Neuronal stem cell (in vitro differentiated cells): Measurements from ENCODE around the gene SLC2A2.
A peak's percentile ranks its signal among the peaks of the same experiment; 100 is the strongest.

Source experiments
- DNase-seq: peaks from one replicate; pipeline ENCODE4 v3.0.0-alpha.2; 2013; ENCODE audit warnings: low spot score
- H2AFZ ChIP-seq: one replicate; pipeline ENCODE4 v1.6.1; 2013; ENCODE audit warnings: mild to moderate bottlenecking, low read length, inconsistent platforms
- H2AK5ac ChIP-seq: 2 replicates; pipeline ENCODE4 v1.6.1; 2013; ENCODE audit warnings: low read depth, mild to moderate bottlenecking, inconsistent platforms, low read length, moderate library complexity, mixed read lengths
- H2BK120ac ChIP-seq: 2 replicates; pipeline ENCODE4 v1.6.1; 2013; ENCODE audit warnings: low read depth, mild to moderate bottlenecking, inconsistent platforms, low read length, moderate library complexity, mixed read lengths
- H2BK12ac ChIP-seq: one replicate; pipeline ENCODE4 v1.6.1; 2013; ENCODE audit warnings: low read length, inconsistent platforms
- H2BK15ac ChIP-seq: 2 replicates; pipeline ENCODE4 v1.6.1; 2013; ENCODE audit warnings: mild to moderate bottlenecking, low read length, inconsistent platforms, mixed read lengths
- H2BK5ac ChIP-seq: one replicate; pipeline ENCODE4 v1.6.1; 2013; ENCODE audit warnings: inconsistent platforms, mild to moderate bottlenecking, low read length, moderate library complexity
- H3K14ac ChIP-seq: one replicate; pipeline ENCODE4 v1.6.1; 2013; ENCODE audit warnings: low read length, inconsistent platforms
- H3K18ac ChIP-seq: 2 replicates; pipeline ENCODE4 v1.6.1; 2013; ENCODE audit warnings: low read length, inconsistent platforms
- H3K23ac ChIP-seq: 2 replicates; pipeline ENCODE4 v1.6.1; 2013; ENCODE audit warnings: low read depth, mild to moderate bottlenecking, mixed read lengths, low read length, inconsistent platforms; ENCODE audit not compliant: poor library complexity
- H3K27ac ChIP-seq: replicated peaks from 3 replicates; pipeline ENCODE4 v1.5.1; 2013; ENCODE audit warnings: low read length, inconsistent platforms
- H3K27me3 ChIP-seq, 3 experiments: 2 replicates each; pipeline ENCODE4 v1.6.1; 2013; ENCODE audit warnings: low read length in 3 of 3, mild to moderate bottlenecking in 2 of 3, inconsistent platforms in 1 of 3, low read depth in 1 of 3, mixed read lengths in 1 of 3, moderate library complexity in 1 of 3; ENCODE audit not compliant: control insufficient read depth in 3 of 3, insufficient read depth in 3 of 3
- H3K36me3 ChIP-seq, 2 donors: replicated peaks in 1 of 2; 2 replicates each; pipeline ENCODE4 v1.6.1; 2013; ENCODE audit warnings: low read length in 2 of 2; ENCODE audit not compliant: control insufficient read depth in 2 of 2, insufficient read depth in 2 of 2
- H3K4ac ChIP-seq: 2 replicates; pipeline ENCODE4 v1.6.1; 2013; ENCODE audit warnings: inconsistent platforms, mild to moderate bottlenecking, low read length, moderate library complexity
- H3K4me1 ChIP-seq, 2 donors: 1 replicate in 1 of 2; 2 replicates in 1 of 2; pipeline ENCODE4 v1.6.1; 2013; ENCODE audit warnings: low read length in 2 of 2, low read depth in 1 of 2; ENCODE audit not compliant: control insufficient read depth in 2 of 2, insufficient read depth in 1 of 2
- H3K4me2 ChIP-seq: one replicate; pipeline ENCODE4 v1.6.1; 2013; ENCODE audit warnings: mild to moderate bottlenecking, low read length, inconsistent platforms; ENCODE audit not compliant: insufficient read depth, poor library complexity, severe bottlenecking
- H3K4me3 ChIP-seq, 2 donors: 2 replicates each; pipeline ENCODE4 v1.5.1; 2013; ENCODE audit warnings: low read length in 2 of 2, mild to moderate bottlenecking in 2 of 2, inconsistent platforms in 1 of 2, moderate library complexity in 1 of 2
- H3K79me1 ChIP-seq: one replicate; pipeline ENCODE4 v1.6.1; 2013; ENCODE audit warnings: low read depth, mild to moderate bottlenecking, inconsistent platforms, low read length, moderate library complexity
- H3K9ac ChIP-seq: one replicate; pipeline ENCODE4 v1.6.1; 2013; ENCODE audit warnings: mild to moderate bottlenecking, low read depth, low read length, inconsistent platforms; ENCODE audit not compliant: poor library complexity
- H3K9me3 ChIP-seq, 2 donors: replicated peaks in 1 of 2; 2 replicates each; pipeline versions ENCODE3 to v1.6.1; 2013; ENCODE audit warnings: low read length in 2 of 2, mild to moderate bottlenecking in 2 of 2, inconsistent platforms in 1 of 2, low read depth in 1 of 2, mixed read lengths in 1 of 2, moderate library complexity in 1 of 2; ENCODE audit not compliant: control insufficient read depth in 2 of 2, insufficient read depth in 1 of 2
- H4K8ac ChIP-seq: one replicate; pipeline ENCODE4 v1.6.1; 2013; ENCODE audit warnings: low read depth, mild to moderate bottlenecking, inconsistent platforms, low read length, moderate library complexity
- H4K91ac ChIP-seq: one replicate; pipeline ENCODE4 v1.6.1; 2013; ENCODE audit warnings: low read length, low read depth, mild to moderate bottlenecking, inconsistent platforms; ENCODE audit not compliant: poor library complexity
- WGBS, 2 donors: extraction: QIAGEN DNeasy Blood & Tissue Kit; methylation state at CpG; one replicate each; pipeline ENCODE4 v1.1.7; 2013; ENCODE audit warnings: missing lambda C conversion rate in 2 of 2, mixed read lengths in 1 of 2; ENCODE audit not compliant: insufficient read length in 2 of 2, insufficient replicate concordance in 1 of 2; ENCODE audit errors: extremely low coverage in 2 of 2; 5-methylcytosine and 5-hydroxymethylcytosine counted together

Gene SLC2A2

DNA sequence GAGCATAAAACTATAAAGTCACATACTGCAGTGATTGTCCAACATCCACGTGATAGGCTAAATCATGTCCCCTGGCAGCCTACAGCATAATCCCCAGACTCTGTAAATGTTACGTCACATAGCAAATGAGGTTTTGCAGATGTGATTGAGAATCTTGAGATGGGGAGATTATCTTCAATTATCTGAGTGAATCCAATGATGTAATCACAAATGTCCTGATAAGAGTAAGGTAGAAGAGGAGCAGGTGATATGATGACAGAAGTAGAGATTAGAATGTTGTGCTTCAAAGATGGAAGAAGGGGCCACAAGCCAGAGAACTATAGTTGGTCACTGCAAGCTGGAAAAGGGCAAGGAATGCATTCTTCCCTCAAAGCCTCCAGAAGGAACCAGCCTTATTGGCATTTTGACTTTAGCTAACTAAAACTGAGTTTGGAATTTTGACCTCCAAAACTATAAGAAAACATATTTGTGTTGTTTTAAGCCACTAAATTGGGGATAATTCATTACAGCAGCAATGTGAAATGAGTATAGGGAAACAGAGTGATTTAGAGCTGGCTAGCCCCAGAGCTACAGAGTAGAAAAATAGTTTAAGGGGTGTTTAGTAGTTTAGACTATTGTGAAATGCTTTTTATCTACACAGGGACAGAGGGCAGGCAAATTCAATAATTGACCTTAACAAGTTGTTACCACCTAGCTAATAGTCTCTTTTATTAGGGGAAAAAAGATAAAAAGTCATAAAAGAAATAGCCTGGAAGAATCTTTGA lies 15.2 kb downstream of the SLC2A2 start:
- H3K4me3 ChIP-seq = no peak overlapping the region
- no peaks in the 10 kb centered on the region for H3K27me3 ChIP-seq
- no peak overlapping the region for H4K8ac ChIP-seq
- H3K23ac ChIP-seq = no peak overlapping the region
- no peak overlapping the region for H3K9ac ChIP-seq
- H2BK120ac ChIP-seq = no peak overlapping the region
- no peak overlapping the region for H2AK5ac ChIP-seq
- no peak overlapping the region for H2BK15ac ChIP-seq
- H3K36me3 ChIP-seq = no peaks in the 10 kb centered on the region
- no peak overlapping the region for H3K4me2 ChIP-seq
- H2AFZ ChIP-seq = no peak overlapping the region
- H4K91ac ChIP-seq = no peak overlapping the region
- DNase-seq = no peak
- no peaks in the 10 kb centered on the region for H3K4me1 ChIP-seq
- H2BK5ac ChIP-seq = no peak overlapping the region
- no peak overlapping the region for H3K27ac ChIP-seq
- H2BK12ac ChIP-seq = no peak overlapping the region
- H3K79me1 ChIP-seq = no peaks in the 10 kb centered on the region
- H3K9me3 ChIP-seq = no peaks in the 10 kb centered on the region
- no peak overlapping the region for H3K18ac ChIP-seq
- H3K4ac ChIP-seq = no peak overlapping the region
- no peak overlapping the region for H3K14ac ChIP-seq
- WGBS, 2 donors = no CpG with 5 or more reads among the region's 2 CpGs

DNA sequence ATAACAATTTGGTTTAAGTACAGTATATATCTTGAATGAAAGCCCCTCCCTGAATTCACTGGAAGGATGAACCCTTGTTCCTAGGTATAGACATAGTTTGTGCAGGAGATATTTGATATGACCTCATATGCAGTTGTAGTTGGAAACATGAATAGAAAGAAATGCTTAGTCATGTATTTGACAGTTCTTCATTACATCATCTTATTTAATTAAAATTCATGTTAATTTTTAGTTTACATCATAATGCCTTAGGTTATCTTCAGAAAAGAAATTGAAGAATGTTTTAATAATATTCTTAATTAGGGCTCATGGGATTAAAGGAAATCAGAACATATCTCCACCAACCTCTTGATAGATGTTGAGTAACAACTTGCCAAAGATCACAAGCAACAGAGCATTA lies 19.2 kb downstream of the SLC2A2 start:
- H3K36me3 ChIP-seq = no peaks in the 10 kb centered on the region
- no peak overlapping the region for H2BK5ac ChIP-seq
- no peaks in the 10 kb centered on the region for H3K4me1 ChIP-seq
- no peak overlapping the region for H2BK12ac ChIP-seq
- H2BK120ac ChIP-seq = no peak overlapping the region
- no peak overlapping the region for H4K91ac ChIP-seq
- H3K18ac ChIP-seq = no peak overlapping the region
- no peak for DNase-seq
- no peak overlapping the region for H2AK5ac ChIP-seq
- no peak overlapping the region for H2AFZ ChIP-seq
- no peak overlapping the region for H3K27ac ChIP-seq
- no peak overlapping the region for H3K4ac ChIP-seq
- no peak overlapping the region for H3K23ac ChIP-seq
- no peak overlapping the region for H3K14ac ChIP-seq
- H3K9me3 ChIP-seq = no peaks in the 10 kb centered on the region
- H3K4me3 ChIP-seq = no peak overlapping the region
- no peak overlapping the region for H4K8ac ChIP-seq
- no peak overlapping the region for H3K4me2 ChIP-seq
- H3K9ac ChIP-seq = no peak overlapping the region
- no peaks in the 10 kb centered on the region for H3K79me1 ChIP-seq
- H2BK15ac ChIP-seq = no peak overlapping the region
- no peaks in the 10 kb centered on the region for H3K27me3 ChIP-seq

DNA sequence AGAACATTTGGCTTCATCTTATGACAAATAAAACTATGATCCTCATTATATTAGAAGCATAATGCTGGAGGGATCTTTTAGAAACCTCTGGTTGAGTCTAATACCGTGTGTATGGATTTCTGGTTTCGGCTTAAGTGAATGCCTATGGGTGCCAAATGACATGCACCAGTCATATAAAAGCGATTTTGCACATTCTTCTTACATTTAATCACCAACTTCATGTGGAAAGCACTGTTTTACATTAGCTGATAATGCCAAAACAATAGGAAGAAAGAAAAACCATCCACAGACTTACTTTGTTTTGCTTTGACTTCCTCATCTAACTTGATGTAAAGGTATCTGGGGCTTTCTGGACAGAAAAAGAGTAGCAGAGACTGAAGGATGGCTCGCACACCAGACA lies 20.9 kb downstream of the SLC2A2 start:
- Histone ChIP-seq H2AFZ (no peak overlapping the region), H2BK12ac (no peak overlapping the region), H3K27me3 (no peaks in the 10 kb centered on the region), H3K9ac (no peak overlapping the region), H2BK120ac (no peak overlapping the region), H3K4me3 (no peak overlapping the region), H3K4me2 (no peak overlapping the region), H2BK5ac (no peak overlapping the region), H3K27ac (no peak overlapping the region), H3K36me3 (no peaks in the 10 kb centered on the region), H2BK15ac (no peak overlapping the region), H4K91ac (no peak overlapping the region), H3K4me1 (no peaks in the 10 kb centered on the region), H3K18ac (no peak overlapping the region), H3K79me1 (no peaks in the 10 kb centered on the region), H4K8ac (no peak overlapping the region), H3K9me3 (no peaks in the 10 kb centered on the region), H2AK5ac (no peak overlapping the region), H3K14ac (no peak overlapping the region), H3K4ac (no peak overlapping the region), H3K23ac (no peak overlapping the region)
- no peak for DNase-seq
- WGBS, 2 donors = no CpG with 5 or more reads among the region's 4 CpGs

DNA sequence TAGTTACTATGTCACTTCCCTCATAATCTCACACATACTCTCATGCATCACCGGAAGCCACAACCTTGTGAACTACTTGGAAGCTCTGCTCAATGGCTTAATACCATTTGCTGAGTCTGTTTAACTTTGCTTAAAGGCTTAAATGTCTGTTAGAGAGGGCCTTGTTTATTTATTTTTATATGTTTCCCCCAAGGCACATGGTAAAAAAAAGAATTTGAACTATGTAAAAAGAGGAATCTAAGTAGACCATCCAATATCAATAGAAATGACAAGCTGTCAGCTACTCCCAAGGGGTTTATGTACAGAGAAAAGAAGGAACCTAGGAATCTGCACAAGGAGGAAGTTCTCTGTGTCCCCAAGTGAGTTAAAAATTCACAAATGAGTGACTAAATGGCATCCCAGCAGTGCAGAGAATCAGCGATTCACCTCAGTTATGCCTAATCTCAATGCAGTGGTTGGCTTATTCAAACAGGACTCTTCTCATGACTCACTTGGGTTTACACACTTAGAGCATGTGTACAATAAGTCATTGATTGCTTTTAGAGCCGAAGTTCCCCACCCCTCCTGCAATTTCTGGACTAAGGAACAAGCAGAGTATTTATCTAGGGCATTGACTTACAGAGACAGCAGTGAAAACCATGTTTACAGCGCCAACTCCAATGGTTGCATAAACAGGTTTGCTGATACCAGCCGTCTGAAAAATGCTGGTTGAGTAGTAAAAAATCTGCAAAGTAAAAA lies 24.4 kb downstream of the SLC2A2 start:
- no peak overlapping the region for H2BK12ac ChIP-seq
- H3K4me3 ChIP-seq = no peak overlapping the region
- H3K27me3 ChIP-seq = no peaks in the 10 kb centered on the region
- H3K27ac ChIP-seq = no peak overlapping the region
- no peaks in the 10 kb centered on the region for H3K9me3 ChIP-seq
- H2AK5ac ChIP-seq = no peak overlapping the region
- peaks cover 2% of the 10 kb centered on the region in 2 donors for H3K4me1 ChIP-seq
- H4K8ac ChIP-seq = no peak overlapping the region
- no peak overlapping the region for H3K18ac ChIP-seq
- no peaks in the 10 kb centered on the region for H3K36me3 ChIP-seq
- no peak overlapping the region for H3K9ac ChIP-seq
- no peak overlapping the region for H3K14ac ChIP-seq
- H3K4ac ChIP-seq = no peak overlapping the region
- H4K91ac ChIP-seq = no peak overlapping the region
- DNase-seq = no peak
- no peak overlapping the region for H2BK15ac ChIP-seq
- H2BK5ac ChIP-seq = no peak overlapping the region
- H3K23ac ChIP-seq = no peak overlapping the region
- H2BK120ac ChIP-seq = no peak overlapping the region
- H3K79me1 ChIP-seq = no peaks in the 10 kb centered on the region
- peak overlapping the region; percentile 38 for H2AFZ ChIP-seq
- no peak overlapping the region for H3K4me2 ChIP-seq
- no CpG with 5 or more reads among the region's 5 CpGs for WGBS, 2 donors
